Raji (cell line): Measurements from ENCODE around the gene RECK.
A peak's percentile ranks its signal among the peaks of the same experiment; 100 is the strongest.

Experiments used
- POLR2A ChIP-seq: IDR thresholded peaks from 2 replicates; pipeline ENCODE4 v1.6.1; 2011; ENCODE audit warnings: low read depth, low read length, control low read depth; ENCODE audit not compliant: insufficient read depth

Gene RECK

GRCh38 chr9:36036780-36037548 is at the start of gene RECK:
Gene RECK, plus strand, starts transcription at chr9:36036913. Its CDS starts 86 bp downstream, at chr9:36036999.
- TF ChIP-seq POLR2A, result peak; percentile 51

GRCh38 chr9:35990155-35990554 is 46.6 kb upstream of the RECK start:
- no peak for TF ChIP-seq POLR2A

GRCh38 chr9:35993976-35994720 is 42.6 kb upstream of the RECK start:
- TF ChIP-seq POLR2A, result no peak

GRCh38 chr9:35994959-35995358 is 41.8 kb upstream of the RECK start:
- no peak for TF ChIP-seq POLR2A

GRCh38 chr9:35996358-35996970 is 40.2 kb upstream of the RECK start:
- no peak for TF ChIP-seq POLR2A

GRCh38 chr9:35998333-35998732 is 38.4 kb upstream of the RECK start:
- TF ChIP-seq POLR2A, result no peak

GRCh38 chr9:36005891-36006290 is 30.8 kb upstream of the RECK start:
- TF ChIP-seq POLR2A, result no peak

- TF ChIP-seq POLR2A, result no peak
Observed at GRCh38 chr9:36006549-36007315, 30.0 kb upstream of the RECK start.

GRCh38 chr9:36007316-36007708 is 29.4 kb upstream of the RECK start:
- TF ChIP-seq POLR2A, result no peak

- TF ChIP-seq POLR2A, result no peak
Observed at GRCh38 chr9:36007852-36008251, 28.9 kb upstream of the RECK start.

- no peak for TF ChIP-seq POLR2A
Observed at GRCh38 chr9:36008774-36009300, 27.9 kb upstream of the RECK start.

- TF ChIP-seq POLR2A, result no peak
Observed at GRCh38 chr9:36011379-36011778, 25.3 kb upstream of the RECK start.

- no peak for TF ChIP-seq POLR2A
Observed at GRCh38 chr9:36017278-36017677, 19.4 kb upstream of the RECK start.

- no peak for TF ChIP-seq POLR2A
Observed at GRCh38 chr9:36018129-36018528, 18.6 kb upstream of the RECK start.

- TF ChIP-seq POLR2A, result no peak
Observed at GRCh38 chr9:36018891-36019720, 17.6 kb upstream of the RECK start.

- TF ChIP-seq POLR2A, result no peak
Observed at GRCh38 chr9:36021968-36022367, 14.7 kb upstream of the RECK start.
